A549 (cell line): ENCODE data around the gene TBC1D16.

Experiments
- CTCF ChIP-seq: fragments of >200 bp; sonication (Bioruptor Twin); formaldehyde crosslinking; IDR thresholded peaks from 3 replicates; pipeline ENCODE4 v1.5.1; 2016
- HDAC2 ChIP-seq: fragments of 200-600 bp; sonication (generic); IDR thresholded peaks from 2 replicates; pipeline ENCODE4 v1.6.1; 2016
- JUN ChIP-seq, 2 experiments: fragments of >200 bp; sonication (Bioruptor Twin); formaldehyde crosslinking; IDR thresholded peaks; 2 replicates in 1 of 2; 3 replicates in 1 of 2; pipeline ENCODE4 v1.6.1; 2016 to 2017
- RFX5 ChIP-seq: fragments of 450-650 bp; IDR thresholded peaks from 2 replicates; pipeline ENCODE4 v1.7.1; 2014; ENCODE audit warnings: antibody characterized with exemption, mild to moderate bottlenecking, moderate library complexity
- ZC3H11A ChIP-seq: fragments of 450-650 bp; IDR thresholded peaks from 2 replicates; pipeline ENCODE4 v1.6.1; 2014; ENCODE audit warnings: antibody characterized with exemption, mild to moderate bottlenecking

GRCh38 chr17:80083136-80083661 lies 47.5 kb upstream of the TBC1D16 start:
- TF ChIP-seq CTCF (no peak), RFX5 (no peak), JUN (IDR thresholded peaks at IDR 0.05) (no peak), HDAC2 (no peak), ZC3H11A (no peak)
